HUES64 (cell line): Measurements from ENCODE around the gene HNRNPAB.
A peak's percentile ranks its signal among the peaks of the same experiment; 100 is the strongest.

Experiments used
- H3K27ac ChIP-seq: 2 replicates; pipeline ENCODE4 v1.7.0; 2013; ENCODE audit warnings: low read depth, low read length, inconsistent platforms
- H3K27me3 ChIP-seq: 2 replicates; pipeline ENCODE4 v1.6.1; 2013; ENCODE audit warnings: mild to moderate bottlenecking, low read length; ENCODE audit not compliant: insufficient read depth
- H3K36me3 ChIP-seq: 2 replicates; pipeline ENCODE4 v1.6.1; 2013; ENCODE audit warnings: mild to moderate bottlenecking, low read length; ENCODE audit not compliant: insufficient read depth
- H3K4me1 ChIP-seq: 2 replicates; pipeline ENCODE4 v1.6.1; 2013; ENCODE audit warnings: mild to moderate bottlenecking, low read length, moderate library complexity; ENCODE audit not compliant: insufficient read depth
- H3K4me3 ChIP-seq: 2 replicates; pipeline ENCODE4 v1.5.1; 2013; ENCODE audit warnings: mild to moderate bottlenecking, low read length, moderate library complexity
- H3K9ac ChIP-seq: 2 replicates; pipeline ENCODE4 v1.6.1; 2013; ENCODE audit warnings: mild to moderate bottlenecking, low read depth, low read length
- H3K9me3 ChIP-seq: 2 replicates; pipeline ENCODE4 v1.6.1; 2013; ENCODE audit warnings: low read depth, low read length; ENCODE audit not compliant: insufficient read depth
- WGBS: fragments of 150-250, 120-280 bp; methylation state at CpG from one replicate; pipeline ENCODE4 v1.1.7; 2013; ENCODE audit warnings: missing lambda C conversion rate; 5-methylcytosine and 5-hydroxymethylcytosine counted together

HNRNPAB gene

GRCh38 chr5:178206166-178207101 lies 2.1 kb downstream of the HNRNPAB start:
- H3K4me1 ChIP-seq: peaks cover 13% of the 10 kb centered on the region
- 0 out of 2 replicates have a peak, but pooled peaks cover 5% of the 10 kb centered on the region for H3K27me3 ChIP-seq
- H3K4me3 ChIP-seq: peak overlapping the region; percentile 97
- no peak overlapping the region for H3K27ac ChIP-seq
- 59% methylated on average over 12 of the region's 12 CpGs for WGBS
- H3K9me3 ChIP-seq: no peaks in the 10 kb centered on the region
- H3K9ac ChIP-seq: peak overlapping the region; percentile 99
- peaks cover 62% of the 10 kb centered on the region for H3K36me3 ChIP-seq

- Histone ChIP-seq H3K9ac (0 out of 2 replicates have a peak overlapping the region, but pooled peaks have one; percentile 22), H3K27me3 (no peaks in the 10 kb centered on the region), H3K4me3 (peak overlapping the region; percentile 97; the same call in 1 of the 2 replicates), H3K36me3 (peaks cover 71% of the 10 kb centered on the region), H3K4me1 (peaks cover 13% of the 10 kb centered on the region), H3K27ac (no peak overlapping the region), H3K9me3 (no peaks in the 10 kb centered on the region)
- WGBS: 93% methylated on average over 5 of the region's 5 CpGs
Measured at GRCh38 chr5:178207183-178207916, 3.0 kb downstream of the HNRNPAB start.

GRCh38 chr5:178207917-178208280 lies 3.6 kb downstream of the HNRNPAB start:
- 91% methylated on average over 1 of the region's 1 CpG for WGBS
- H3K9me3 ChIP-seq: no peaks in the 10 kb centered on the region
- H3K4me1 ChIP-seq: peaks cover 13% of the 10 kb centered on the region
- 0 out of 2 replicates have a peak overlapping the region, but pooled peaks have one; percentile 22 for H3K9ac ChIP-seq
- H3K4me3 ChIP-seq: peak overlapping the region; percentile 27; the same call in 1 of the 2 replicates
- no peak overlapping the region for H3K27ac ChIP-seq
- peaks cover 77% of the 10 kb centered on the region for H3K36me3 ChIP-seq
- no peaks in the 10 kb centered on the region for H3K27me3 ChIP-seq

- no peak overlapping the region for H3K9ac ChIP-seq
- H3K9me3 ChIP-seq: no peaks in the 10 kb centered on the region
- H3K36me3 ChIP-seq: peaks cover 84% of the 10 kb centered on the region
- H3K4me1 ChIP-seq: peaks cover 13% of the 10 kb centered on the region
- 93% methylated on average over 5 of the region's 5 CpGs for WGBS
- H3K27ac ChIP-seq: no peak overlapping the region; the same call in 1 of the 2 replicates
- H3K27me3 ChIP-seq: no peaks in the 10 kb centered on the region
- H3K4me3 ChIP-seq: no peak overlapping the region
Measured at GRCh38 chr5:178208540-178209227, 4.4 kb downstream of the HNRNPAB start.

- Histone ChIP-seq H3K36me3 (peaks cover 93% of the 10 kb centered on the region), H3K9ac (no peak overlapping the region), H3K4me1 (peaks cover 13% of the 10 kb centered on the region), H3K27me3 (no peaks in the 10 kb centered on the region), H3K9me3 (no peaks in the 10 kb centered on the region), H3K4me3 (no peak overlapping the region), H3K27ac (no peak overlapping the region)
- 95% methylated on average over 8 of the region's 8 CpGs for WGBS
Measured at GRCh38 chr5:178209334-178210072, 5.2 kb downstream of the HNRNPAB start.

- WGBS: 96% methylated on average over 18 of the region's 18 CpGs
- Histone ChIP-seq H3K9ac (no peak overlapping the region), H3K27ac (no peak overlapping the region), H3K27me3 (no peaks in the 10 kb centered on the region), H3K4me1 (peaks cover 13% of the 10 kb centered on the region), H3K36me3 (peaks cover 99% of the 10 kb centered on the region), H3K9me3 (no peaks in the 10 kb centered on the region), H3K4me3 (no peak overlapping the region)
Measured at GRCh38 chr5:178210073-178210535, 5.8 kb downstream of the HNRNPAB start.

- H3K4me1 ChIP-seq: peaks cover 12% of the 10 kb centered on the region
- WGBS: over 99% methylated on average over 5 of the region's 5 CpGs
Measured at GRCh38 chr5:178210686-178211085, 6.4 kb downstream of the HNRNPAB start.

GRCh38 chr5:178211095-178212048 lies 7.0 kb downstream of the HNRNPAB start:
- H3K9me3 ChIP-seq: no peaks in the 10 kb centered on the region
- peaks cover 5% of the 10 kb centered on the region; the same call in 1 of the 2 replicates for H3K4me1 ChIP-seq
- H3K36me3 ChIP-seq: peaks cover 100% of the 10 kb centered on the region
- no peaks in the 10 kb centered on the region for H3K27me3 ChIP-seq
- H3K4me3 ChIP-seq: no peak overlapping the region
- no peak overlapping the region for H3K9ac ChIP-seq
- WGBS: 90% methylated on average over 8 of the region's 8 CpGs
- H3K27ac ChIP-seq: no peak overlapping the region; the same call in 1 of the 2 replicates

More at GRCh38 chr5:178210686-178211085, 6.4 kb downstream of the HNRNPAB start:
- no peak overlapping the region for H3K27ac ChIP-seq
- no peaks in the 10 kb centered on the region for H3K9me3 ChIP-seq
- H3K9ac ChIP-seq: no peak overlapping the region
- H3K4me3 ChIP-seq: no peak overlapping the region
- no peaks in the 10 kb centered on the region for H3K27me3 ChIP-seq
- H3K36me3 ChIP-seq: peaks cover 100% of the 10 kb centered on the region

- Histone ChIP-seq H3K27ac (peak overlapping the region; percentile 9; the same call in 1 of the 2 replicates), H3K4me1 (no peaks in the 10 kb centered on the region; the same call in 1 of the 2 replicates), H3K27me3 (no peaks in the 10 kb centered on the region), H3K4me3 (no peak overlapping the region), H3K9me3 (no peaks in the 10 kb centered on the region), H3K9ac (no peak overlapping the region), H3K36me3 (peaks cover 97% of the 10 kb centered on the region)
- WGBS: 98% methylated on average over 3 of the region's 3 CpGs
Measured at GRCh38 chr5:178212241-178213002, 8.1 kb downstream of the HNRNPAB start.
